Tibial nerve (tissue), 4 donors: Measurements from ENCODE around the gene RAPGEF5. TPM values are rescaled to one million over a fixed set of nuclear protein-coding genes. Genes with fewer than 3 reads are reported as not detected.
A peak's percentile ranks its signal among the peaks of the same experiment; 100 is the strongest.

ENCODE experiments used
- DNase-seq, 2 donors: peaks; one replicate each; pipeline ENCODE4 v3.0.0-alpha.2; 2019; ENCODE audit warnings: low spot score in 2 of 2
- H3K27ac ChIP-seq, 4 donors: fragments of 200-600 bp; sonication (generic) in 3 of 4; one replicate each; pipeline ENCODE4 v1.5.1; 2017 to 2019; ENCODE audit warnings: mild to moderate bottlenecking in 1 of 4
- H3K27me3 ChIP-seq, 2 donors: fragments of 200-600 bp; sonication (generic) in 1 of 2; one replicate each; pipeline versions ENCODE4 v1.5.1 to v1.6.0; 2017 to 2019
- H3K36me3 ChIP-seq, 3 donors: fragments of 200-600 bp; sonication (generic); one replicate each; pipeline ENCODE4 v1.5.1; 2018 to 2019
- H3K4me1 ChIP-seq, 4 donors: fragments of 200-600 bp; sonication (generic) in 3 of 4; one replicate each; pipeline ENCODE4 v1.5.1; 2017 to 2019
- H3K4me3 ChIP-seq, 4 donors: fragments of 200-600 bp; sonication (generic) in 3 of 4; one replicate each; pipeline ENCODE4 v1.5.1; 2017 to 2019; ENCODE audit warnings: mild to moderate bottlenecking in 1 of 4, moderate library complexity in 1 of 4
- H3K9me3 ChIP-seq, 4 donors: fragments of 200-600 bp; sonication (generic) in 3 of 4; one replicate each; pipeline ENCODE4 v1.5.1; 2017 to 2019
- EP300 ChIP-seq, 2 donors: sonication (generic); formaldehyde crosslinking; IDR thresholded peaks; one replicate each; pipeline ENCODE4 v1.6.1; 2017; ENCODE audit warnings: antibody characterized with exemption in 2 of 2, mild to moderate bottlenecking in 1 of 2
- POLR2A ChIP-seq, 2 donors: fragments of 450-650 bp; IDR thresholded peaks; one replicate each; pipeline ENCODE4 v1.6.1; 2017; ENCODE audit warnings: antibody characterized with exemption in 2 of 2, mild to moderate bottlenecking in 2 of 2, moderate library complexity in 2 of 2
- WGBS, 2 donors: methylation state at CpG; one replicate each; pipeline ENCODE4 v1.1.5; 2018; 5-methylcytosine and 5-hydroxymethylcytosine counted together
- total RNA-seq, 4 donors: library from RNA; depleted of rRNA; stranded (reverse); fragments of >200 nt; gene quantifications; one replicate each; pipeline ENCODE4 v1.1.0, GENCODE V29; 2016
- TF ChIP-seq, protein P1 (sequence below), 5 experiments: fragments of 200-600 bp in 3 of 5; fragments of 450-650 bp in 2 of 5; sonication (generic) in 3 of 5; IDR thresholded peaks; one replicate each; pipeline ENCODE4 v1.5.1; 2016 to 2019; ENCODE audit warnings: antibody characterized with exemption in 5 of 5, mild to moderate bottlenecking in 3 of 5, moderate library complexity in 2 of 5

RAPGEF5 gene
- total RNA-seq, 4 donors from 2014 or later = 63.3 to 121 (median 76.9) TPM

DNA sequence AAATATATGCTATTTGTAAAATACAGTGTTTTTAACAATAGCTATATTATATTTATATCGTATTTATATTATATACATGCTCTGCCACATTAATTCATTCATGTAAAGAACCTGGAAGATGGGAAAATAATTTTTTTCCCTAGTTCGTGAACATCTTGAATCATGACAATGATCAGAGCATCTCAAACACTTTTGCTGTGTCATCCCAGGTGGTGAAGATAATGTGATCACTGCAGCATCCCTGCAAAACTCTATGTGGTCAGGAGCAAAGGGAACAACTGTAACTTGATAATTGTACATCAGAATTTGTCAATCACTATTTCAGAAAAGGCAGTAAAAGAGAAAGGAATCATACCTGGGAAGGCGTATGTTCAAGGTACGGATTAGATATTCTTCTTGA is 39.3 kb downstream of the RAPGEF5 start:
- no peak for DNase-seq
- no peaks in the 10 kb centered on the region for H3K9me3 ChIP-seq
- H3K27ac ChIP-seq = no peak overlapping the region
- no peak overlapping the region for H3K4me3 ChIP-seq
- TF ChIP-seq POLR2A (IDR thresholded peaks at IDR 0.05) (no peak), EP300 (IDR thresholded peaks at IDR 0.05) (no peak)
- TF ChIP-seq, protein P1, sequence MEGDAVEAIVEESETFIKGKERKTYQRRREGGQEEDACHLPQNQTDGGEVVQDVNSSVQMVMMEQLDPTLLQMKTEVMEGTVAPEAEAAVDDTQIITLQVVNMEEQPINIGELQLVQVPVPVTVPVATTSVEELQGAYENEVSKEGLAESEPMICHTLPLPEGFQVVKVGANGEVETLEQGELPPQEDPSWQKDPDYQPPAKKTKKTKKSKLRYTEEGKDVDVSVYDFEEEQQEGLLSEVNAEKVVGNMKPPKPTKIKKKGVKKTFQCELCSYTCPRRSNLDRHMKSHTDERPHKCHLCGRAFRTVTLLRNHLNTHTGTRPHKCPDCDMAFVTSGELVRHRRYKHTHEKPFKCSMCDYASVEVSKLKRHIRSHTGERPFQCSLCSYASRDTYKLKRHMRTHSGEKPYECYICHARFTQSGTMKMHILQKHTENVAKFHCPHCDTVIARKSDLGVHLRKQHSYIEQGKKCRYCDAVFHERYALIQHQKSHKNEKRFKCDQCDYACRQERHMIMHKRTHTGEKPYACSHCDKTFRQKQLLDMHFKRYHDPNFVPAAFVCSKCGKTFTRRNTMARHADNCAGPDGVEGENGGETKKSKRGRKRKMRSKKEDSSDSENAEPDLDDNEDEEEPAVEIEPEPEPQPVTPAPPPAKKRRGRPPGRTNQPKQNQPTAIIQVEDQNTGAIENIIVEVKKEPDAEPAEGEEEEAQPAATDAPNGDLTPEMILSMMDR (IDR thresholded peaks at IDR 0.05) = no peak
- no peaks in the 10 kb centered on the region for H3K27me3 ChIP-seq
- H3K36me3 ChIP-seq = no peaks in the 10 kb centered on the region
- WGBS, 2 donors = 90 to 93% methylated on average over 4 of the region's 4 CpGs
- no peaks in the 10 kb centered on the region for H3K4me1 ChIP-seq

DNA sequence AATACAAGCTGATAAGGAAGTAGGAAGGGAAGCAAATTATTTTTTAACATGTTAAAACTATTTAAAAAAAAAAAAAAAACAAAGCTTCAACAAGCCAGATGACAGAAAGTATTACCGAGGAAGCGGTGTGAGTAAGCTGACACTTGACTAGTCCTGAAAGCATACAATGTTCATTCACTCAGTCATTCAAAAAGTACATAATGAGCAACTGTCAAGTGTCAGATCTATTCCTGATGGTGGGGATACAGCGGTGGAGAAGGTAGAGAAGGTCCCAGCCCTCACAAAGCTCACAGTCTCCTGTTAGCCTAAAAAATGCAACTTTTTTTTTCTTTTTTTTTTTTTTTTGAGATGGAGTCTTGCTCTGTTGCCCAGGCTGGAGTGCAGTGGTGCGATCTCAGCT is 40.0 kb downstream of the RAPGEF5 start:
- Histone ChIP-seq H3K9me3 (no peaks in the 10 kb centered on the region), H3K4me1 (no peaks in the 10 kb centered on the region), H3K36me3 (no peaks in the 10 kb centered on the region), H3K27ac (no peak overlapping the region), H3K27me3 (no peaks in the 10 kb centered on the region), H3K4me3 (no peak overlapping the region)
- no peak for DNase-seq
- WGBS, 2 donors = 92 to 96% methylated on average over 4 of the region's 4 CpGs
- TF ChIP-seq EP300 (IDR thresholded peaks at IDR 0.05) = no peak
- TF ChIP-seq, protein P1 (IDR thresholded peaks at IDR 0.05) = no peak
- TF ChIP-seq POLR2A (IDR thresholded peaks at IDR 0.05) = no peak

DNA sequence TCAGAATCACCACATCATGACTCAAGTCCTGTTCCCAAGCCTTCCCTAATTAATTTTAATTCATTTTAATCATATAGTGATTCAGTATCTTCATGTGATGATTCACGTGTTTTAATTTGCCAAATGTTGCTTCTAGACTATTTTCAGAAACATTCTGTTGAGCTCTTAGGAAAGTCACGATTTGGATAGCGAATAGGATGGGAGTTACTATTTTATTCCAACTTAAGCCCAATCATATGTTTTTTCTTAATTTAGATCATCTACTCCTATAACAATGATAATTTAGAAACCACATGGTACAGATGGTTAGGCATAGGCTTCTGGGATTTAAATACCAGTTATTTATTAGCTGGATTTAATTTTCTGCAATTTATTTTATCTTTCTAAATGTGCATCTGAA is 49.1 kb downstream of the RAPGEF5 start:
- 88 to 90% methylated on average over 3 of the region's 3 CpGs for WGBS, 2 donors
- Histone ChIP-seq H3K27me3 (no peaks in the 10 kb centered on the region), H3K36me3 (no peaks in the 10 kb centered on the region), H3K9me3 (peaks cover 0 to 5% (median 0%) of the 10 kb centered on the region in 4 donors), H3K4me1 (peaks cover 0 to 8% (median 4%) of the 10 kb centered on the region in 4 donors), H3K27ac (no peak overlapping the region), H3K4me3 (no peak overlapping the region)
- TF ChIP-seq, protein P1 (IDR thresholded peaks at IDR 0.05) = no peak
- no peak for TF ChIP-seq POLR2A (IDR thresholded peaks at IDR 0.05)
- no peak for TF ChIP-seq EP300 (IDR thresholded peaks at IDR 0.05)
- no peak for DNase-seq

DNA sequence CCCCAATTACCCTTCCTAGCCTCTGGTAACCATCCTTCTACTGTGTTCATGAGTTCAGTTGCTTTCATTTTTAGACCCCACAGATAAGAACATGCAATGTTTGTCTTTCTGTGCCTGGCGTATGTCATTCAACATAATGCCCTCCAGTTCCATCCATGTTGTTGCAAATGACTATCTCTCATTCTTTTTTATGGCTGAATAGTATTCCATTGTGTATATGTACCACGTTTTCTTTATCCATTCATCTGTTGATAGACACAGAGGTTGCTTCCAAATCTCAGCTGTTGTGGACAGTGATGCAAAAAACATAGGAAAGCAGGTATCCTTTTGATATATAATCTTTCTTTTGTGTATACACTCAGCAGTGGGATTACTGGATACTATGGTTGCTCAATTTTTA is 51.2 kb downstream of the RAPGEF5 start:
- peaks cover 0 to 5% (median 0%) of the 10 kb centered on the region in 4 donors for H3K9me3 ChIP-seq
- WGBS, 2 donors = 95 to 97% methylated on average over 2 of the region's 2 CpGs
- H3K36me3 ChIP-seq = no peaks in the 10 kb centered on the region
- DNase-seq = no peak
- peaks cover 0 to 15% (median 4%) of the 10 kb centered on the region in 4 donors for H3K4me1 ChIP-seq
- H3K4me3 ChIP-seq = no peak overlapping the region
- H3K27ac ChIP-seq = no peak overlapping the region
- TF ChIP-seq, protein P1 (IDR thresholded peaks at IDR 0.05) = no peak
- TF ChIP-seq POLR2A (IDR thresholded peaks at IDR 0.05) (no peak), EP300 (IDR thresholded peaks at IDR 0.05) (no peak)
- no peaks in the 10 kb centered on the region for H3K27me3 ChIP-seq

DNA sequence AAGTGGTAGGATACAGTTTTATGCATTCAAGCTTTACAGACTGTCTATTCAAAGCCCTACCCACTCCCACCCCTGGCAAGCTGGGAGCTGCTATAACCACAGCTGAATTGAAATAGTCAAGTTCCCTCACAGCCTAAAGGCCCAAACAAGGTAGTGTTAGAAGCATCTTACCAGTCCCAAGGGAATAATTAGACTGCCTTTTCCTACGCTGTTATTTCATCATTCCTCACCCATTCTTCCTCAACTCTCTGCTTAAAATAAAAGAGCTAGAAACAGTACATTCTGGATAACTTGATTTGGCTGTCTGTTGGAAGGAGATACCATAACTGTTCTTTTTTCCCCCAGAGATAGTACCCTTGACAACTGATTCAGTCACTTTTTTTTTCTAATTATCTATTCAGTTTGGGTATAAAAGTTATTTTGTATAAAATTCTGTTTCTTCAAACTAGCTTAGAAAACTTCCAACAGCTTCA is 54.0 kb downstream of the RAPGEF5 start:
- H3K9me3 ChIP-seq = peaks cover 0 to 5% (median 0%) of the 10 kb centered on the region in 4 donors
- no peak overlapping the region for H3K4me3 ChIP-seq
- peaks cover 0 to 15% (median 4%) of the 10 kb centered on the region in 4 donors for H3K4me1 ChIP-seq
- no peaks in the 10 kb centered on the region for H3K36me3 ChIP-seq
- TF ChIP-seq, protein P1 (IDR thresholded peaks at IDR 0.05) = no peak
- peak in 1 of 2 donors; percentile 45 for TF ChIP-seq EP300 (IDR thresholded peaks at IDR 0.05)
- no peak for TF ChIP-seq POLR2A (IDR thresholded peaks at IDR 0.05)
- H3K27me3 ChIP-seq = no peaks in the 10 kb centered on the region
- 9 to 18% methylated on average over 1 of the region's 1 CpG for WGBS, 2 donors
- DNase-seq = no peak
- H3K27ac ChIP-seq = peak overlapping the region in 2 of 4 donors; percentile 65 to 68
